Thoracic aorta (tissue), 2 donors: ENCODE measurements around the gene PPP1R9B. TPM values are rescaled to one million over a fixed set of nuclear protein-coding genes. Genes with fewer than 3 reads are reported as not detected.

Experiments used
- ATAC-seq: fragments of 150-250 bp; one replicate; pipeline ENCODE4 v1.8.0; 2017; ENCODE audit warnings: low read depth; ENCODE audit not compliant: insufficient number of reproducible peaks, low FRiP score
- DNase-seq: peaks from one replicate; pipeline ENCODE4 v3.0.0-alpha.2; 2020; ENCODE audit warnings: low spot score
- H3K27ac ChIP-seq, 2 donors: fragments of 200-600 bp; sonication (generic); 1 replicate in 1 of 2; 2 replicates in 1 of 2; pipeline ENCODE4 v1.5.1; 2016; ENCODE audit warnings: mild to moderate bottlenecking in 2 of 2, moderate library complexity in 2 of 2
- H3K27me3 ChIP-seq: fragments of 200-600 bp; sonication (generic); replicated peaks from 2 replicates; pipeline ENCODE4 v1.6.0; 2016; ENCODE audit warnings: mild to moderate bottlenecking; ENCODE audit not compliant: insufficient read depth
- H3K36me3 ChIP-seq: fragments of 200-600 bp; sonication (generic); one replicate; pipeline ENCODE4 v1.5.1; 2016
- H3K4me1 ChIP-seq, 2 donors: fragments of 200-600 bp; sonication (generic); 1 replicate in 1 of 2; 2 replicates in 1 of 2; pipeline versions ENCODE4 v1.5.1 to v1.6.0; 2016; ENCODE audit warnings: low read depth in 2 of 2, mild to moderate bottlenecking in 1 of 2; ENCODE audit not compliant: control insufficient read depth in 1 of 2
- H3K4me3 ChIP-seq: fragments of 200-600 bp; sonication (generic); 2 replicates; pipeline ENCODE4 v1.5.1; 2016; ENCODE audit warnings: mild to moderate bottlenecking
- H3K9me3 ChIP-seq: fragments of 200-600 bp; sonication (generic); 2 replicates; pipeline ENCODE4 v1.5.1; 2016
- total RNA-seq, 2 donors: library from RNA; depleted of rRNA; stranded (reverse); fragments of >200 nt; gene quantifications; one replicate each; pipeline versions ENCODE4 v1.1.0 to v1.2.3, GENCODE V29; 2016
- TF ChIP-seq, protein P1 (sequence below): fragments of 200-600 bp; sonication (generic); IDR thresholded peaks from one replicate; pipeline ENCODE4 v1.5.1; 2019; ENCODE audit warnings: antibody characterized with exemption

The PPP1R9B gene
- total RNA-seq, 2 donors from 2014 or later: 53.3 to 67.1 TPM

DNA sequence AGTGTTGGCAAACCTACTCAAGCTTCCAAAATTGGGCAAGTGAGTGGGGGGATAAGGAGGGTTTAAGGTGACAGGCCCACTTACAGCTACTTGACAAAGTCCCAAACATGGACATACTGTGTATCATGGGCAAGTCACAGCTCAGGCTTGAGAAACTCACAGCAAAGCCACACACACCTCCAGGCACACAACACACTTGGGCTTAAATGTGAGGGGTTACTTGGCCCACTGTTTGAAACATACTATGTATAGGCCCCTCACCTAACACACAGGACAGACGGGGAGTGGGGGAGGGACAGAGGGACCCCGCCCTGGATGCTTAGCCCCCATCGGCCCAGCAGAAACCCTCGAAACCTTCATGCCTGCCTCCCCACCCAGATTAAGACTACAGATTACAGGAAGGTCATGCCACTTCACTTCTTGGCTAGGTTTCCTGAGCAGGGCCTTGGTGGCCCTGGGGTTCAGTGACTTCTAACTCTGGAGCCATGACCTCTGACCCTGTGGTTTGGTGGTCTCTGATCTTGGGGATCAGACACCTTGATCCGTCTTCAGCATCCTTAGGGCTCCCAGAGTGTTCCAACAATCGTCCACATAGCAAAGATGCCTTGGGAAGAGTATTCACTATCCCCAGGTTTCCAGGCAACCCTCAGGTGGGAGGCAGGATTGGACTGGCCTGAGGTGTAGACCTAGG, 18.2 kb downstream of the PPP1R9B start:
- no peak for ATAC-seq
- H3K36me3 ChIP-seq: peaks cover 27% of the 10 kb centered on the region
- no peaks in the 10 kb centered on the region for H3K27me3 ChIP-seq
- peaks cover 38 to 62% of the 10 kb centered on the region in 2 donors for H3K4me1 ChIP-seq
- H3K27ac ChIP-seq: peak overlapping the region; percentile 86 to 93
- H3K4me3 ChIP-seq: no peak overlapping the region
- TF ChIP-seq, protein P1, sequence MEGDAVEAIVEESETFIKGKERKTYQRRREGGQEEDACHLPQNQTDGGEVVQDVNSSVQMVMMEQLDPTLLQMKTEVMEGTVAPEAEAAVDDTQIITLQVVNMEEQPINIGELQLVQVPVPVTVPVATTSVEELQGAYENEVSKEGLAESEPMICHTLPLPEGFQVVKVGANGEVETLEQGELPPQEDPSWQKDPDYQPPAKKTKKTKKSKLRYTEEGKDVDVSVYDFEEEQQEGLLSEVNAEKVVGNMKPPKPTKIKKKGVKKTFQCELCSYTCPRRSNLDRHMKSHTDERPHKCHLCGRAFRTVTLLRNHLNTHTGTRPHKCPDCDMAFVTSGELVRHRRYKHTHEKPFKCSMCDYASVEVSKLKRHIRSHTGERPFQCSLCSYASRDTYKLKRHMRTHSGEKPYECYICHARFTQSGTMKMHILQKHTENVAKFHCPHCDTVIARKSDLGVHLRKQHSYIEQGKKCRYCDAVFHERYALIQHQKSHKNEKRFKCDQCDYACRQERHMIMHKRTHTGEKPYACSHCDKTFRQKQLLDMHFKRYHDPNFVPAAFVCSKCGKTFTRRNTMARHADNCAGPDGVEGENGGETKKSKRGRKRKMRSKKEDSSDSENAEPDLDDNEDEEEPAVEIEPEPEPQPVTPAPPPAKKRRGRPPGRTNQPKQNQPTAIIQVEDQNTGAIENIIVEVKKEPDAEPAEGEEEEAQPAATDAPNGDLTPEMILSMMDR: no peak
- no peaks in the 10 kb centered on the region for H3K9me3 ChIP-seq
- no peak for DNase-seq

DNA sequence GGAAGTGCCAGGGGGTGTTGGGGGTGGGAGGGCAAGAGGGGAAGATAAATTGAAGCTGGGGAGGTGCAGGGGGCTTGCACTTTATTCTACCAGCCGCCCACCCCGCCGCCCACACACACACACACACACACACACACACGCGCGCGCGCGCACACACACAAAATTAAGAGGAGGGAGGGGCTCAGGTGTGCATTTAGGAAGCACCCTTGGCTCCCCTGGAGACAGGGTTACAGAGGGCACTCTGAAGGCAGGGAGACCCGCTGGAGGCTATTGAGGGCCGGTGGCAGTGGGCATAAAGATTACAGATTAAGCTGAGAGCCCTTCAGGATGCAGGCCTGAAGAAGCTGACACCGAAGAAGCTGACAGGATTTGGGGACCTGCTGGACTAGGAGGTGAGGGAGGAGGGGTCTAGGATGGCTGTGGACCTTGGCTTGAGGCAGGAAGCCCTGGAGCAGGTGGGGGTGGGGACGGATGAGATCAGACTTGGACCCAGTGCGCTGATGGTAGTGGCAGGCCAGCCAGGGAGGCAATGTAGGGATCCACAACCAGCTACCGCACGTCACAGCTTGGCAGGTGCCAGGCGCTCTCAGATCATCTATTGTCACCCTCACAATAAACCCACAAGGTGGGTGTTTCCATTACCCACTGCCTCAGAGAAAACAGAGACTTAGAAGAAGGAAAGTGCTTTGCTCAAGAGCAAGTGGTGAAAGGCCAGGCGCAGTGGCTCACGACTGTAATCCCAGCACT, 19.7 kb downstream of the PPP1R9B start:
- peaks cover 12% of the 10 kb centered on the region for H3K36me3 ChIP-seq
- ATAC-seq (no peak), DNase-seq (no peak)
- H3K4me3 ChIP-seq: peak overlapping the region; percentile 73
- TF ChIP-seq, protein P1: no peak
- no peaks in the 10 kb centered on the region for H3K27me3 ChIP-seq
- no peak overlapping the region for H3K27ac ChIP-seq
- H3K4me1 ChIP-seq: peaks cover 38 to 62% of the 10 kb centered on the region in 2 donors
- H3K9me3 ChIP-seq: no peaks in the 10 kb centered on the region

DNA sequence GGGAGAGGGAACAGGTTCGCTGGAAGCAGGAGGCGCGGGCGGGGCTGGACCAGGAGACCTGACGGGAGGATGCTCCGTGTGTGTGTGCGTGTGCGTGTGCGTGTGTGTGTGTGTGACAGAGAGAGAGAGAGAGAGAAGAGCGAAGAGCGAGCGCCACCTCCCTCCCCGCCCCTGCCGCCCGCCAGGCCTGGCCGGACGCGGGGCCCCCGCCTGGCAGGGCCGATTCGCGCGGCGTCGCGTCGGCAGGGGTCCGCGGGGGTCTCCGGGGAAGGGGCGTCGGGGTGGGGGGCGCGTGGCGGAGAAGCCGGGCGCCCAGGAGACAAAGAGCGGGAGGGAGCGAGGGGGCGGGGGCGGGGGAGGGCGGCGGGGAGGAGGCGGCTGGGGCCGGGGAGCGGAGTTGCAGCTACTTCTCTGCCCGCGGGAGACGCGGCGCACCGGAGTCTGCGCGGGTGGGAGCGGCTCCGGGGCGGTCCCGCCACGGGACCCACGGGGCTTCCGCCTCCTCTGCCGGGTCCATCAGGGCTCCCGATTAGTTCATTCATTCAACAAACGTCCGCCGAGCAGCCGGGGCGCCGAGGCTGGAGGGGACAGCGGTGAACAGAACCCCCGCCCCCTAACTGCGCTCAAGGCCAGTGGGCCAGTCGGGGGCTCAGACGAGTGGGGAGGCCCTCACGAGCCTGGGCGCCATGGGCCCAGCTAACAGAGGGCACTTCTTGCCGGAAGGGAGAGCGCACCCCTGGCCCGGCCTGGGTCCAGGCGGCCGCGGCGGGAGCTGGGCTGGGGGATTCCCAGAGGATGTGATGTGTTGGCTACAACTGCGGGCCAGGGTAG, 20.5 kb downstream of the PPP1R9B start, which contains the start of gene SAMD14:
Gene SAMD14 (minus strand): TSS at position 433 of the 831 bp plus-strand sequence. CDS start 5,201 bp downstream, outside the sequence.
- Histone ChIP-seq H3K27me3 (no peaks in the 10 kb centered on the region), H3K27ac (no peak within 1 kb of the TSS), H3K9me3 (no peaks in the 10 kb centered on the region), H3K4me1 (peaks cover 38 to 61% of the 10 kb centered on the region in 2 donors), H3K4me3 (peak within 1 kb of the TSS; percentile 73), H3K36me3 (peaks cover 5% of the 10 kb centered on the region)
- TF ChIP-seq, protein P1: no peak
- no peak for DNase-seq
- ATAC-seq: no peak

DNA sequence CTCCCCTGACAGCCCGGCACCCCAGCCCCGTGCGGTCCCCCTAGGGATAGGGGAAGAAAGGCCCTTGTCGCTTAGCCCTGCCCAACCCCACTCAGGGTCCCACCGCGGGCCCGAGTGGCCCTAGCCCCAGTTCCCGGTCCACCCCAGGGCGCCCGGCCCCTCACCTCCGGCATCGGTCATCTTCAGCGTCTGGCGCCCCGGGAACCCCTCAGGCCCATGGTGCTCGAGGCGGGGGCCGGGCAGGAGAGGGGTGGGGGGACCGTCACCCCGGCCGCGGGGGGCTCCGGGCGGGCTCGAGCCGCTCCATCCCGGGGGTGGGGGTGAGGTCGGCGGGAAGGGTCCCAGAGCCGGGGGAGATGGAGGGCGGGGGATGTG, 21.1 kb downstream of the PPP1R9B start:
- Histone ChIP-seq H3K4me1 (peaks cover 38 to 55% of the 10 kb centered on the region in 2 donors), H3K9me3 (no peaks in the 10 kb centered on the region), H3K4me3 (peak overlapping the region; percentile 73), H3K36me3 (no peaks in the 10 kb centered on the region), H3K27me3 (no peaks in the 10 kb centered on the region), H3K27ac (no peak overlapping the region)
- TF ChIP-seq, protein P1: no peak
- DNase-seq (no peak), ATAC-seq (no peak)
